GM19099 (cell line): Measurements from ENCODE around the gene ALX3.

Experiments used
- POLR2A ChIP-seq: IDR thresholded peaks from 3 replicates; pipeline ENCODE4 v1.6.1; 2011; ENCODE audit warnings: low read depth; ENCODE audit not compliant: insufficient read length; ENCODE audit errors: extremely low read depth

ALX3 gene

GRCh38 chr1:110070671-110071242 lies at the start of gene ALX3:
Gene ALX3, minus strand, starts transcription at chr1:110070672. Its CDS starts 60 bp downstream, at chr1:110070612.
- no peak for TF ChIP-seq POLR2A

- no peak for TF ChIP-seq POLR2A
Measured at GRCh38 chr1:110119843-110120242, 49.4 kb upstream of the ALX3 start.

- no peak for TF ChIP-seq POLR2A
Measured at GRCh38 chr1:110118636-110119396, 48.3 kb upstream of the ALX3 start.

GRCh38 chr1:110114784-110115183 lies 44.3 kb upstream of the ALX3 start:
- TF ChIP-seq POLR2A = no peak

- TF ChIP-seq POLR2A = no peak
Measured at GRCh38 chr1:110114173-110114572, 43.7 kb upstream of the ALX3 start.

GRCh38 chr1:110113551-110113950 lies 43.1 kb upstream of the ALX3 start:
- TF ChIP-seq POLR2A = no peak

- TF ChIP-seq POLR2A = no peak
Measured at GRCh38 chr1:110112656-110113055, 42.2 kb upstream of the ALX3 start.

- TF ChIP-seq POLR2A = no peak
Measured at GRCh38 chr1:110112143-110112542, 41.7 kb upstream of the ALX3 start, which contains the start of gene UBL4B. Gene UBL4B, plus strand, starts transcription at chr1:110112443. Its CDS starts 92 bp downstream, at chr1:110112535.

- TF ChIP-seq POLR2A = no peak
Measured at GRCh38 chr1:110111081-110111480, 40.6 kb upstream of the ALX3 start.

GRCh38 chr1:110107867-110108469 lies 37.5 kb upstream of the ALX3 start:
- TF ChIP-seq POLR2A = no peak

GRCh38 chr1:110106013-110106941 lies 35.8 kb upstream of the ALX3 start:
- TF ChIP-seq POLR2A = no peak

GRCh38 chr1:110102081-110102480 lies 31.6 kb upstream of the ALX3 start:
- TF ChIP-seq POLR2A = no peak

GRCh38 chr1:110100335-110100734 lies 29.9 kb upstream of the ALX3 start:
- TF ChIP-seq POLR2A = no peak

- no peak for TF ChIP-seq POLR2A
Measured at GRCh38 chr1:110098222-110099026, 28.0 kb upstream of the ALX3 start.

GRCh38 chr1:110097507-110098221 lies 27.2 kb upstream of the ALX3 start:
- no peak for TF ChIP-seq POLR2A
